ENCODE data around the gene CCDC87. TPM values are rescaled to one million over a fixed set of nuclear protein-coding genes. Genes with fewer than 3 reads are reported as not detected.
"Not testable (repeated sequence)": the region's sequence is repeated elsewhere in the genome, so short reads cannot be mapped to it uniquely, and the experiment has no call there.

Gene CCDC87
- polyA plus RNA-seq, 1 experiment = 0.19 TPM

- Histone ChIP-seq H3K4me3 (ENCODE audit: low read depth, low read length) (peak within 1 kb of the TSS; percentile 70), H3K9me3 (ENCODE audit: control insufficient read depth, insufficient read depth, low read length) (no peaks in the 10 kb centered on the region; the same call in 1 of the 2 replicates), H3K27me3 (ENCODE audit: control insufficient read depth, insufficient read depth, low read length) (peaks cover 13% of the 10 kb centered on the region), H3K27ac (ENCODE audit: low read depth, low read length) (no peak within 1 kb of the TSS)
- ChIA-PET CTCF (interaction anchor here (2.6 kb wide), 1 partner anchor 132 kb away, joined by 10 read pairs; the partner anchor contains the start of gene RBM4B), POLR2A (interaction anchor here (0.6 to 2.2 kb wide), 14 partner anchors 10 to 132 kb away, joined by 3 to 17 read pairs (median 5); partner anchors contain the start of genes BBS1, CCDC87, CCS and CTSF)
- no peak for DNase-seq (ENCODE audit: low read depth, low spot score)
- no peak for TF ChIP-seq CTCF (IDR thresholded peaks at IDR 0.05; ENCODE audit: low read depth, low read length)
These were observed 46.4 kb downstream of the CCDC87 start, which contains the start of gene ACTN3 for GRCh38 chr11:66546368-66546965. Gene ACTN3 (plus strand): TSS chr11:66546903. CDS start chr11:66546938, 35 bp downstream.

GRCh38 chr11:66545701-66546367, 47.0 kb downstream of the CCDC87 start, which contains the start of gene ZDHHC24:
Gene ZDHHC24 (minus strand): TSS chr11:66546048. CDS start chr11:66546003, 45 bp downstream.
- peaks cover 10% of the 10 kb centered on the region for H3K27me3 ChIP-seq (ENCODE audit: control insufficient read depth, insufficient read depth, low read length)
- no peak for TF ChIP-seq CTCF (IDR thresholded peaks at IDR 0.05; ENCODE audit: low read depth, low read length)
- POLR2A ChIA-PET = interaction anchor here (0.6 to 2.2 kb wide), 14 partner anchors 9 to 132 kb away, joined by 3 to 17 read pairs (median 5); partner anchors contain the start of genes BBS1, CCDC87, CCS and CTSF
- DNase-seq (ENCODE audit: low read depth, low spot score) = peak; percentile 94
- H3K4me3 ChIP-seq (ENCODE audit: low read depth, low read length) = peak within 1 kb of the TSS; percentile 70
- H3K27ac ChIP-seq (ENCODE audit: low read depth, low read length) = no peak within 1 kb of the TSS
- CTCF ChIA-PET = interaction anchor here (1.1 to 2.6 kb wide), 2 partner anchors 13 to 132 kb away, joined by 3 to 10 read pairs; partner anchors contain the start of gene RBM4B
- no peaks in the 10 kb centered on the region; the same call in 1 of the 2 replicates for H3K9me3 ChIP-seq (ENCODE audit: control insufficient read depth, insufficient read depth, low read length)

- CTCF ChIA-PET = interaction anchor here (1.1 to 2.6 kb wide), 2 partner anchors 12 to 133 kb away, joined by 3 to 10 read pairs; partner anchors contain the start of gene RBM4B
- H3K4me3 ChIP-seq (ENCODE audit: low read depth, low read length) = peak overlapping the region; percentile 70
- POLR2A ChIA-PET = interaction anchor here (1.3 to 2.2 kb wide), 5 partner anchors 17 to 133 kb away, joined by 4 to 17 read pairs (median 9); partner anchors contain the start of genes BBS1, RBM14, RBM4 and RBM4B
- peaks cover 10% of the 10 kb centered on the region for H3K27me3 ChIP-seq (ENCODE audit: control insufficient read depth, insufficient read depth, low read length)
- not testable (repeated sequence) for H3K27ac ChIP-seq (ENCODE audit: low read depth, low read length); H3K9me3 ChIP-seq (ENCODE audit: control insufficient read depth, insufficient read depth, low read length); DNase-seq (ENCODE audit: low read depth, low spot score)
These were observed 47.9 kb downstream of the CCDC87 start for GRCh38 chr11:66544952-66545351.

- H3K27ac ChIP-seq (ENCODE audit: low read depth, low read length) = peak overlapping the region; percentile 31
- ChIA-PET CTCF (interaction anchor here (0.6 to 1.5 kb wide), 2 partner anchors 135 to 158 kb away, joined by 3 read pairs; no protein-coding TSS in a partner anchor), POLR2A (no interaction called here)
- peak; percentile 73 for TF ChIP-seq CTCF (IDR thresholded peaks at IDR 0.05; ENCODE audit: low read depth, low read length)
- DNase-seq (ENCODE audit: low read depth, low spot score) = no peak
- H3K27me3 ChIP-seq (ENCODE audit: control insufficient read depth, insufficient read depth, low read length) = peaks cover 10% of the 10 kb centered on the region
- H3K4me3 ChIP-seq (ENCODE audit: low read depth, low read length) = peak overlapping the region; percentile 17
- no peaks in the 10 kb centered on the region; the same call in 1 of the 2 replicates for H3K9me3 ChIP-seq (ENCODE audit: control insufficient read depth, insufficient read depth, low read length)
These were observed 49.4 kb downstream of the CCDC87 start for GRCh38 chr11:66543263-66544107.

- ChIA-PET CTCF (no interaction called here), POLR2A (interaction anchor here (0.5 kb wide), 1 partner anchor 112 kb away, joined by 5 read pairs; no protein-coding TSS in a partner anchor)
- Histone ChIP-seq H3K9me3 (ENCODE audit: control insufficient read depth, insufficient read depth, low read length) (no peaks in the 10 kb centered on the region; the same call in 1 of the 2 replicates), H3K4me3 (ENCODE audit: low read depth, low read length) (no peak overlapping the region), H3K27ac (ENCODE audit: low read depth, low read length) (no peak overlapping the region), H3K27me3 (ENCODE audit: control insufficient read depth, insufficient read depth, low read length) (peaks cover 7% of the 10 kb centered on the region)
- no peak for DNase-seq (ENCODE audit: low read depth, low spot score)
- no peak for TF ChIP-seq CTCF (IDR thresholded peaks at IDR 0.05; ENCODE audit: low read depth, low read length)
These were observed 50.5 kb downstream of the CCDC87 start for GRCh38 chr11:66542362-66542761.
